NCI-H748 (cell line): Measurements from ENCODE around the gene SCAF11.

ENCODE experiments used
- DNase-seq: peaks from one replicate; lab custom pipeline; 2025; ENCODE audit not compliant: unreplicated experiment; lab: John Stamatoyannopoulos, UW

SCAF11 gene

GRCh38 chr12:45915405-45915804 is 75.0 kb downstream of the SCAF11 start:
- DNase-seq, result no peak

- no peak for DNase-seq
These were observed 76.3 kb downstream of the SCAF11 start for GRCh38 chr12:45914090-45914489.

- no peak for DNase-seq
These were observed 76.7 kb downstream of the SCAF11 start for GRCh38 chr12:45913631-45914030.

GRCh38 chr12:45912774-45913173 is 77.6 kb downstream of the SCAF11 start:
- DNase-seq, result peak; percentile 69

GRCh38 chr12:45909041-45909713 is 81.2 kb downstream of the SCAF11 start:
- DNase-seq, result peak; percentile 61

- DNase-seq, result no peak
These were observed 82.4 kb downstream of the SCAF11 start for GRCh38 chr12:45907955-45908354.

- no peak for DNase-seq
These were observed 92.3 kb downstream of the SCAF11 start for GRCh38 chr12:45898094-45898493.

GRCh38 chr12:45895961-45896360 is 94.4 kb downstream of the SCAF11 start:
- DNase-seq, result no peak

- no peak for DNase-seq
These were observed 97.1 kb downstream of the SCAF11 start for GRCh38 chr12:45893240-45893639.

GRCh38 chr12:45890276-45890675 is 100.1 kb downstream of the SCAF11 start:
- DNase-seq, result no peak

GRCh38 chr12:45887544-45887943 is 102.8 kb downstream of the SCAF11 start:
- DNase-seq, result no peak

- no peak for DNase-seq
These were observed 103.7 kb downstream of the SCAF11 start for GRCh38 chr12:45886685-45887084.

- no peak for DNase-seq
These were observed 107.2 kb downstream of the SCAF11 start for GRCh38 chr12:45883187-45883586.

GRCh38 chr12:45880533-45880932 is 109.8 kb downstream of the SCAF11 start:
- no peak for DNase-seq

GRCh38 chr12:45879363-45879895 is 110.9 kb downstream of the SCAF11 start:
- DNase-seq, result no peak

- peak; percentile 37 for DNase-seq
These were observed 111.6 kb downstream of the SCAF11 start for GRCh38 chr12:45878630-45879255.

GRCh38 chr12:45877069-45877468 is 113.3 kb downstream of the SCAF11 start:
- no peak for DNase-seq

- no peak for DNase-seq
These were observed 117.9 kb downstream of the SCAF11 start for GRCh38 chr12:45872446-45872845.
